ENCODE results near the gene FEN1. TPM values are rescaled to one million over a fixed set of nuclear protein-coding genes. Genes with fewer than 3 reads are reported as not detected.

Gene FEN1
- total and polyA plus RNA-seq, 2 of the 13 experiments (the other 11 are each of a cell fraction or from before 2014, with no cell fraction given): 12.4 to 102 TPM

DNA sequence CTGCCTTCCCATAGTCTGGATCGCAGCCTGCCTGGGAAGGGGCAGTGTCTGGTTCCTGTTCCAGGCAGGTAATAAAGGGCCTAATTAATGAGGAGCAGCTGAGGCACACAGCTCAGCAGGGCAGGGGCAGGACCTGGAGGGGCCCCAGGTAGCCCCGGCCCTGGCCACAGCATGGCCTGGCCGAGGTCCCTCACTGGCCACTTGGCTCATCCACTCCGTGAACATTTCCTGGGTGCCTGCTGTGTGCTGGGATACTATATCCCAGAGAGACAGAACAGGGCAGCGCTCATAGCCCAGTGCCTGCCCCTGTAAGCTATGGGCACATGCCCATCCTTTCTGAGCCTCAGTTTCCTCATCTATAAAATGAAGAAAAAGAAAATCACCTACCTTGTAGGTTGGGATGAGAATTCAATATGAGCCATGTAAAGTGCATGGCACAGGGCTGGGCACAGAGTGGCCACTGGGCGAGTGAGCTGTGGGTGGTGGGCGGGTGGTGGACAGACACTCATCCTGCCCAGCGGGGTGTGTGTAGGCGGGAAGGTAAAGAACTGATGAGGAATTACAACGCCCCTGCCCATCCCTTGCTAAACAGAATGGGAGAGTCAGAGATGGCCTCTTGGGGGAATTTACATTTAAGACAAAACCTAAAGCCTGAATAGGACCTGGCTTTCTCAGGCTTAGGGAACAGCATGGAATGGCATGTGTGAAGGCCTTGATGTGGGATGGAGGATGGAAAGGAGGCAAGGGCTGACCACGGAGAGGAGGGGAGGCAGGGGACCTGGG lies 31.1 kb upstream of the FEN1 start (continued):
- TF ChIP-seq AHDC1 (CRISPR knock-in tag; IDR thresholded peaks at IDR 0.05; ENCODE audit: borderline replicate concordance): no peak
- no peak for TF ChIP-seq ZNF670 (CRISPR knock-in tag; IDR thresholded peaks at IDR 0.05; ENCODE audit: borderline replicate concordance)
- no peak for TF ChIP-seq PHF5A (CRISPR knock-in tag; IDR thresholded peaks at IDR 0.05; ENCODE audit: low read depth, unreplicated experiment)
- no peak for TF ChIP-seq PCBP1 (IDR thresholded peaks at IDR 0.05; ENCODE audit: borderline replicate concordance, low read depth, low read length)
- TF ChIP-seq ZNF788 (CRISPR knock-in tag; IDR thresholded peaks at IDR 0.05; ENCODE audit: borderline replicate concordance): no peak

GRCh38 chr11:61762223-61762615 lies 30.5 kb upstream of the FEN1 start:
- FAIRE-seq (no peak), DNase-seq (ENCODE audit: low spot score) (no peak), ATAC-seq (no peak)
- in situ Hi-C loops (cut with HindIII; ENCODE audit: extremely low pct_ligation_motif_present, low pct_unique_long_range_greater_than_20kb) (no loop called here), intact Hi-C loops (cut with micrococcal nuclease; ENCODE audit: unreplicated experiment) (no loop called here)
- Histone ChIP-seq H3K4me1 (ENCODE audit: insufficient read depth, low read length) (peaks cover 49% of the 10 kb centered on the region), H3K36me3 (replicated peaks in 1 of 2; ENCODE audit: control insufficient read depth in 1 of 2, insufficient read depth in 2 of 2, low read length in 2 of 2) (no peaks in the 10 kb centered on the region; a peak in 1 of 5 replicates), H4K20me1 (ENCODE audit: insufficient read depth, low read length) (0 out of 2 replicates have a peak, but pooled peaks cover 2% of the 10 kb centered on the region), H2AFZ (ENCODE audit: low read length) (no peak overlapping the region), H3K9me3 (ENCODE audit: low read length) (no peaks in the 10 kb centered on the region), H3K27ac (ENCODE audit: extremely low read length, insufficient read depth, low read length) (no peak overlapping the region), H3K27me3 (ENCODE audit: control insufficient read depth in 1 of 2, insufficient read depth in 2 of 2, low read length in 2 of 2) (no peaks in the 10 kb centered on the region), H3K4me2 (ENCODE audit: low read depth, low read length) (no peak overlapping the region), H3K79me2 (ENCODE audit: insufficient read depth, low read length) (peaks cover 28% of the 10 kb centered on the region), H3K9ac (ENCODE audit: insufficient read depth, low read depth, low read length) (no peak overlapping the region), H3K4me3 (replicated peaks in 1 of 3; ENCODE audit: insufficient read depth in 1 of 3, low read depth in 2 of 3, low read length in 3 of 3) (no peak overlapping the region)
- 95% methylated on average over 8 of the region's 10 CpGs for WGBS (ENCODE audit: low lambda C conversion rate)
- BruUV-seq (replicated peaks): no TSS peak
- CTCF ChIA-PET (ENCODE audit: low intra/inter-chr PET ratio, low total read pairs): no interaction called here
- POLR2A ChIA-PET: no interaction called here
- TF ChIP-seq, protein P1, sequence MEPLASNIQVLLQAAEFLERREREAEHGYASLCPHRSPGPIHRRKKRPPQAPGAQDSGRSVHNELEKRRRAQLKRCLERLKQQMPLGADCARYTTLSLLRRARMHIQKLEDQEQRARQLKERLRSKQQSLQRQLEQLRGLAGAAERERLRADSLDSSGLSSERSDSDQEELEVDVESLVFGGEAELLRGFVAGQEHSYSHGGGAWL (CRISPR knock-in tag; IDR thresholded peaks at IDR 0.05): no peak
- no peak for TF ChIP-seq ZNF652 (CRISPR knock-in tag; IDR thresholded peaks at IDR 0.05; ENCODE audit: borderline replicate concordance, low read depth)
- TF ChIP-seq ZFP37 (CRISPR knock-in tag; IDR thresholded peaks at IDR 0.05; ENCODE audit: borderline replicate concordance): no peak
- TF ChIP-seq NR1H2 (CRISPR knock-in tag; IDR thresholded peaks at IDR 0.05; ENCODE audit: borderline replicate concordance, low read depth): no peak
- no peak for TF ChIP-seq RAD21 (CRISPR knock-in tag; IDR thresholded peaks at IDR 0.05)
